Breast epithelium (tissue), 3 donors: ENCODE measurements around the gene HIPK1.

ENCODE experiments used
- CTCF ChIP-seq, 3 donors: fragments of 450-650 bp; IDR thresholded peaks; one replicate each; pipeline ENCODE4 v1.5.1; 2016 to 2017; ENCODE audit warnings: antibody characterized with exemption in 3 of 3, mild to moderate bottlenecking in 3 of 3, moderate library complexity in 3 of 3
- POLR2A ChIP-seq: fragments of 450-650 bp; IDR thresholded peaks from one replicate; pipeline ENCODE4 v1.6.1; 2016; ENCODE audit warnings: antibody characterized with exemption, mild to moderate bottlenecking, moderate library complexity
- POLR2AphosphoS5 ChIP-seq, 3 donors: sonication (generic); formaldehyde crosslinking; IDR thresholded peaks; one replicate each; pipeline ENCODE4 v1.6.1; 2017; ENCODE audit warnings: antibody characterized with exemption in 3 of 3

- TF ChIP-seq CTCF (IDR thresholded peaks at IDR 0.05) (no peak), POLR2A (no peak), POLR2AphosphoS5 (IDR thresholded peaks at IDR 0.05) (no peak)
These were observed 74.3 kb downstream of the HIPK1 start for GRCh38 chr1:114003431-114003830.
